ENCODE measurements around the gene DNAH14. TPM values are rescaled to one million over a fixed set of nuclear protein-coding genes. Genes with fewer than 3 reads are reported as not detected.

Gene DNAH14
- total RNA-seq, 4 donors from 2014 or later, result 3.5 to 7.0 (median 5.6) TPM

GRCh38 chr1:225348400-225348799 is 418.9 kb downstream of the DNAH14 start:
- DNase-seq (ENCODE audit: low spot score) (no peak), ATAC-seq (ENCODE audit: low FRiP score) (no peak)
- TF ChIP-seq CTCF (IDR thresholded peaks at IDR 0.05), result no peak

DNA sequence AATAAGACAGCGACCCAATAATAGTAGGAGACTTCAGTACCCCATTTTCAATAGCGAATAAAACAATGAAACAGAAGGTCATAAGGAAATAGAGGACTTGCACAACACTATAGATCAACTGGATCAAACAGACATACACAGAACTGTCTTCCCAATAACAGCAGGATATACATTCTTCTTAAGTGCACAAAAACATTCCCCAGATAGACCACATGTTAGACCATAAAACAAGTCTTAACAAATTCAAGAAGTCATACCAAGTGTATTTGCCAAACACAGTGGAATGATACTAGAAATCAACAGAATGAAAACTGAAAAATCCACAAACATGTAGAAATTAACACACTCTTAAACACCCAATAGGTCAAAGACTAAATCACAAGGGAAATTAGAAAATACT is 420.4 kb downstream of the DNAH14 start:
- ATAC-seq (ENCODE audit: low FRiP score) (no peak), DNase-seq (ENCODE audit: low spot score) (no peak)
- TF ChIP-seq CTCF (IDR thresholded peaks at IDR 0.05), result no peak

GRCh38 chr1:225350872-225351271 is 421.4 kb downstream of the DNAH14 start:
- ATAC-seq (ENCODE audit: low FRiP score), result no peak
- DNase-seq (ENCODE audit: low spot score), result no peak
- TF ChIP-seq CTCF (IDR thresholded peaks at IDR 0.05), result no peak

- no peak for TF ChIP-seq CTCF (IDR thresholded peaks at IDR 0.05)
- ATAC-seq (ENCODE audit: low FRiP score) (peak; percentile 53), DNase-seq (ENCODE audit: low spot score) (no peak)
Measured at GRCh38 chr1:225354906-225355305, 425.4 kb downstream of the DNAH14 start.

GRCh38 chr1:225355863-225356262 is 426.4 kb downstream of the DNAH14 start:
- TF ChIP-seq CTCF (IDR thresholded peaks at IDR 0.05), result no peak
- DNase-seq (ENCODE audit: low spot score), result no peak
- ATAC-seq (ENCODE audit: low FRiP score), result no peak

GRCh38 chr1:225360119-225360518 is 430.6 kb downstream of the DNAH14 start:
- DNase-seq (ENCODE audit: low spot score) (no peak), ATAC-seq (ENCODE audit: low FRiP score) (no peak)
- no peak for TF ChIP-seq CTCF (IDR thresholded peaks at IDR 0.05)

GRCh38 chr1:225361176-225361575 is 431.7 kb downstream of the DNAH14 start:
- DNase-seq (ENCODE audit: low spot score) (no peak), ATAC-seq (ENCODE audit: low FRiP score) (no peak)
- no peak for TF ChIP-seq CTCF (IDR thresholded peaks at IDR 0.05)
